ENCODE data around the gene PPP1R14B. TPM values are rescaled to one million over a fixed set of nuclear protein-coding genes. Genes with fewer than 3 reads are reported as not detected.
A peak's percentile ranks its signal among the peaks of the same experiment; 100 is the strongest.
"Not testable (repeated sequence)": the region's sequence is repeated elsewhere in the genome, so short reads cannot be mapped to it uniquely, and the experiment has no call there.

Gene PPP1R14B
- total RNA-seq, 3 donors from 2014 or later, result 73.6 to 142 (median 87.5) TPM

DNA sequence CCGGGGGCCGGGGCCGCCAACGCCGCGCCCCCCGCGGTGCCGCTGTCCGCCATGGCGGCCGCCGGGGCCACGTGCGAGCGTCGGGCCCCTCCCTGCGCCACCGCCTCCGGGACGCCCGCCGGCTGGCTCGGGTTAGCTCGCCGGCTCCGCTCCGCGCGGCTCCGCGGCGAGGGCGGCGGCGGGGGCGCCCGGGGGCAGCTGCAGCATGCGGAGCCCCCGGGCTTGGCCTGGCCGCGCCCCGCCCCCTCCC is 197 bp downstream of the PPP1R14B start:
- H3K36me3 ChIP-seq (ENCODE audit: low read depth); DNase-seq; H3K9me3 ChIP-seq: not testable (repeated sequence)
- Histone ChIP-seq H3K4me1 (ENCODE audit: low read depth) (peaks cover 30% of the 10 kb centered on the region), H3K4me3 (peak overlapping the region; percentile 44)
- TF ChIP-seq, protein P1, sequence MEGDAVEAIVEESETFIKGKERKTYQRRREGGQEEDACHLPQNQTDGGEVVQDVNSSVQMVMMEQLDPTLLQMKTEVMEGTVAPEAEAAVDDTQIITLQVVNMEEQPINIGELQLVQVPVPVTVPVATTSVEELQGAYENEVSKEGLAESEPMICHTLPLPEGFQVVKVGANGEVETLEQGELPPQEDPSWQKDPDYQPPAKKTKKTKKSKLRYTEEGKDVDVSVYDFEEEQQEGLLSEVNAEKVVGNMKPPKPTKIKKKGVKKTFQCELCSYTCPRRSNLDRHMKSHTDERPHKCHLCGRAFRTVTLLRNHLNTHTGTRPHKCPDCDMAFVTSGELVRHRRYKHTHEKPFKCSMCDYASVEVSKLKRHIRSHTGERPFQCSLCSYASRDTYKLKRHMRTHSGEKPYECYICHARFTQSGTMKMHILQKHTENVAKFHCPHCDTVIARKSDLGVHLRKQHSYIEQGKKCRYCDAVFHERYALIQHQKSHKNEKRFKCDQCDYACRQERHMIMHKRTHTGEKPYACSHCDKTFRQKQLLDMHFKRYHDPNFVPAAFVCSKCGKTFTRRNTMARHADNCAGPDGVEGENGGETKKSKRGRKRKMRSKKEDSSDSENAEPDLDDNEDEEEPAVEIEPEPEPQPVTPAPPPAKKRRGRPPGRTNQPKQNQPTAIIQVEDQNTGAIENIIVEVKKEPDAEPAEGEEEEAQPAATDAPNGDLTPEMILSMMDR (IDR thresholded peaks at IDR 0.05), result peak; percentile 8
- intact Hi-C loops (cut with DNase I, micrococcal nuclease), result loop anchor here in 1 of 2 donors (10.0 kb wide), 1 partner anchor 62 kb away; the partner anchor contains the start of gene STIP1
- peak; percentile 1 for ATAC-seq

DNA sequence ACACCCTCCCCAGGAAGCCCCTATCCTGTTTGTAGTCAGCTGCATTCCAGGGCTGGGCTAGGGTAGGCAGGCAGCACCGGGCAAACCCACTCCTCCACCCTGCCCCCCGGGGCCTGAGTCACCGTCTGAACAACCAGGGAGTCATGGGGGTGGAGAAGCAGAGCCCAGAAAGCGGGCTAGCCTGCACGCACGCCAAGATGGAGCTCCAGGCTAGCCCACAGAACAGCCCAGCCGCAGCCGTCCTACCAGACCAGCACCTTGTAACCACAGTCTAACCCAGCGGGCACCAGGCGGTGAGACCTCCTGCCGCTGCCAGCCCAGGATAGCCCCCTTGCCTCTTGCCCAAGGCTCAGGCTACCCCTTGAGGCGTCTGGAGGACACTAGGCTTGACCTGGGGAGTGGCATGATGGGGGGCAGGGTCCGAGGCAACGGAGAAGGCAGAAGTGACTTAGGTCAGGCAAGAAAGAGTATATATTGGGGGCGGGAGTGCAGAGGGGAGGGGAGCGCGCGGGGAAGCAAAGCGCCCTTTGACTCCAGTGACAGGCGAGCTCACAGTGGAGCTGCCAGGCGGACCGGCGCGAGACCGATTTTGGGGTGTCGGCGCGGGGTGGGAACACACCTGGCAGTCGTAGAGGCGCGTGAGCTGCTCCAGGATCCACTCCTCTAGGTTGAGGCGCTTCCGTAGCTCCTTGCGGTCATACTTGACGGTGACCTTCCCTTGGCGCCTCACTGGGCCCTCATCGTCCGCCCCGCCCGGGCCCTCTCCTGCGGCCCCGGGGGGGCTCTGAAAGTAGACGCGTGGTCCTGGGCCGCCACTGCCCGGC is 734 bp downstream of the PPP1R14B start:
- Histone ChIP-seq H3K4me3 (peak overlapping the region; percentile 44), H3K4me1 (ENCODE audit: low read depth) (peaks cover 30% of the 10 kb centered on the region), H3K9me3 (no peaks in the 10 kb centered on the region), H3K36me3 (ENCODE audit: low read depth) (no peaks in the 10 kb centered on the region)
- intact Hi-C loops (cut with DNase I, micrococcal nuclease), result loop anchor here in 1 of 2 donors (10.0 kb wide), 1 partner anchor 61 kb away; the partner anchor contains the start of gene STIP1
- TF ChIP-seq, protein P1 (IDR thresholded peaks at IDR 0.05), result no peak
- peak; percentile 76 to 89 (median 81) for DNase-seq
- ATAC-seq, result peak; percentile 4

DNA sequence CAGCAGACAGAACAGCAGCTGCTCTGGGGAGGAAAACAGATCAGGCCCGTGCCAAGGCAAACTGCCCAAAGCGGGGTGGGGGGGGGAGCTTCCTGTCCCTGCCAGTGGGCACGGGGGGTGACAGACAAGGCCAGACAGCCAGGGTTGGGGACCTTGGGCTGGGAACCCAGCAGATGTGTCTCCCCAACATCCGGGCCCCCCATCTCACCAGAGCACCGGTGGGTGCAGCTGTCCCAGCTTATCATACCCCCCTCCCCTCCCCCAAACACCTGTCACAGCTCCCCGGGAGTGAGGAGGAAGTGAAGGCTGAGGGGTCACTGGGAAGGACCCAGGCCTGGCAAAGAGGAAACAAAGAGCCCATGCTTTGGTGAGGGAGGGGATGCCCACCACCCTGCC is 1.3 kb downstream of the PPP1R14B start:
- TF ChIP-seq, protein P1 (IDR thresholded peaks at IDR 0.05), result no peak
- ATAC-seq (no peak), DNase-seq (peak; percentile 74 to 85 (median 76))
- H3K4me1 ChIP-seq (ENCODE audit: low read depth), result peaks cover 24% of the 10 kb centered on the region
- H3K9me3 ChIP-seq, result no peaks in the 10 kb centered on the region
- peak overlapping the region; percentile 44 for H3K4me3 ChIP-seq
- H3K36me3 ChIP-seq (ENCODE audit: low read depth), result no peaks in the 10 kb centered on the region
- intact Hi-C loops (cut with DNase I, micrococcal nuclease), result loop anchor here in 1 of 2 donors (10.0 kb wide), 1 partner anchor 61 kb away; the partner anchor contains the start of gene STIP1

DNA sequence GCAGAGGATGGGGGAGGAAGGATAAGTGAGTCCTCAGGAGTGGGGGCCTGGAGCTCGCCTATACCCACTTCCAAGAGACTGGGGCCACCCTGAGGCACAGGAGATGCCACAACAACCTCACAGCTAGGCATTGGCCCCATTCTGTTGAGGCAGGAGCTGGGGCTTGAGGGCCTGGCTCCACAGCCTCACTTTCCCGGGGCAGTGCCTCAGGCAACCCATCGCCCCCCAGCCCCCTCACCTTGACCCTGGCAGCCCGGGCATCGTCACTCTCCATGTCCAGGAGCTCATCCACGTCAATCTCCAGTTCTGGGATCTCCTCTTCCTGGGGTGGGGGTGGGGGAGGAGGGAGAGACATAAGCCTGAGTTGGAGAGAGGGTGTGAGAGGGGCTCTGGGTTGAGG is 1.8 kb downstream of the PPP1R14B start:
- ATAC-seq, result no peak

DNA sequence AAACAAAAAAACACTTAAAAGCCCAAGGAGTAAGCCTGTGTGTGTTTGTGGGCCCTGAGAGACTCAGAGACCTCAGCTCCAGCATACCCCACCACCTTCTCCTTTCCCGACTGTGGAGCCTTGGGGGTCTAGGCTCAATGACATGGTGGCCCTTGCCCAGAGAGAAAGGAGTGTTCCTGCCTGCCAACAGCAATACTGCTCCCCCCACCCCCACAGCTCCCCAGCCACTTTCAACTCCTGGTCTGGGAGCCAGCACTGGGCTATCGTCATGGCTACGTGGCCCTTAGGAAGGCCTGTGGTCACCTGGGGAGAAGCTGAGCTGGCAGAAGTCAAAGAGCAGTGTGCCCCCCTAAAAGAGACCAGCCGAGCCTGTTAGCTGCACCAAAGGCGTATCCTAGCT is 2.6 kb downstream of the PPP1R14B start:
- H3K9me3 ChIP-seq, result no peaks in the 10 kb centered on the region
- no peaks in the 10 kb centered on the region for H3K36me3 ChIP-seq (ENCODE audit: low read depth)
- TF ChIP-seq, protein P1 (IDR thresholded peaks at IDR 0.05), result no peak
- DNase-seq (peak in 1 of 3 donors; percentile 24), ATAC-seq (no peak)
- intact Hi-C loops (cut with DNase I, micrococcal nuclease), result loop anchor here in 1 of 2 donors (10.0 kb wide), 1 partner anchor 59 kb away; the partner anchor contains the start of gene STIP1
- no peak overlapping the region for H3K4me3 ChIP-seq
- H3K4me1 ChIP-seq (ENCODE audit: low read depth), result peaks cover 35% of the 10 kb centered on the region

More for the DNA sequence above, 1.8 kb downstream of the PPP1R14B start:
- H3K36me3 ChIP-seq (ENCODE audit: low read depth), result no peaks in the 10 kb centered on the region
- intact Hi-C loops (cut with DNase I, micrococcal nuclease), result loop anchor here in 1 of 2 donors (10.0 kb wide), 1 partner anchor 60 kb away; the partner anchor contains the start of gene STIP1
- H3K9me3 ChIP-seq, result no peaks in the 10 kb centered on the region
- peak in 1 of 3 donors; percentile 20 for DNase-seq
- no peak overlapping the region for H3K4me3 ChIP-seq
- H3K4me1 ChIP-seq (ENCODE audit: low read depth), result peaks cover 26% of the 10 kb centered on the region
- TF ChIP-seq, protein P1 (IDR thresholded peaks at IDR 0.05), result no peak

Data from mucosa of descending colon (tissue), 3 donors.